HK-2 (cell line): Measurements from ENCODE around the gene MTHFD1L.

Source experiments
- DNase-seq: peaks from one replicate; pipeline ENCODE4 v3.0.0-alpha.2; 2018; ENCODE audit not compliant: unreplicated experiment

MTHFD1L gene

DNA sequence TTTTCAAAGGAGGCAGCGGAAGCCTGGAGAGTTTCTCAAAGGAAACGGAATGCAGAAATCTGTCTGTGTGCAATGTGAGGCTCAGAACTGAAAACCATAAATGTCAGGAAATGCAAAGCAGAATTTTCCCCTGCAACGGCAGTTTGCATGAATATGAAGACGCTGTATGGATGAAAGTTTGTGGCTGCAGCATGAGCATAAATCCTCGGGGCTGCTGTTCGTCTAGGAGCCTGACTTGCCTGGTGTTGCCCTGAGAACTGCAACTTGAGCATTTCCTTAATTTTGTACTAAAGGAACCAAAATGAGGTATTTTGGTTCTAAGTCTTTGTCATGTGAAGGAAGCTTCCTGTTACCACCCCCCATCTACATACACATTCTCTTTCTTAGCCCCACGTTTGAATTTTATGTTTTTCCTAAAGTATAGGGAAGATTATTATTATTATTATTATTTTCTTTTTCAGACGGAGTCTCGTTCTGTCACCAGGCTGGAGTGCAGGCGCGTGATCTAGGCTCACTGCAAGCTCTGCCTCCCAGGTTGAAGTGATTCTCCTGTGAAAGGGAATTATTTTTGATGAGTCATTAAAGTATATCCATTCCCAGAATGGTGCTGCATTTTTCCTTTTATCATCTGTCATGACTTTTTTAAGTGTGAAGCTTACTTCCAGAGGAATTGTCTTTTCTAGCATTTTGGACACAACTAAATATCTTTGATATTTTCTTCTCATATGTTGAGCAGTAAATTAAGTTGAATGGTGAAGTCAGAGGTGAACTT is 33.1 kb downstream of the MTHFD1L start:
- no peak for DNase-seq

- no peak for DNase-seq
These were observed 33.7 kb downstream of the MTHFD1L start for GRCh38 chr6:150899231-150899630.

GRCh38 chr6:150900049-150900448 is 34.5 kb downstream of the MTHFD1L start:
- no peak for DNase-seq

DNA sequence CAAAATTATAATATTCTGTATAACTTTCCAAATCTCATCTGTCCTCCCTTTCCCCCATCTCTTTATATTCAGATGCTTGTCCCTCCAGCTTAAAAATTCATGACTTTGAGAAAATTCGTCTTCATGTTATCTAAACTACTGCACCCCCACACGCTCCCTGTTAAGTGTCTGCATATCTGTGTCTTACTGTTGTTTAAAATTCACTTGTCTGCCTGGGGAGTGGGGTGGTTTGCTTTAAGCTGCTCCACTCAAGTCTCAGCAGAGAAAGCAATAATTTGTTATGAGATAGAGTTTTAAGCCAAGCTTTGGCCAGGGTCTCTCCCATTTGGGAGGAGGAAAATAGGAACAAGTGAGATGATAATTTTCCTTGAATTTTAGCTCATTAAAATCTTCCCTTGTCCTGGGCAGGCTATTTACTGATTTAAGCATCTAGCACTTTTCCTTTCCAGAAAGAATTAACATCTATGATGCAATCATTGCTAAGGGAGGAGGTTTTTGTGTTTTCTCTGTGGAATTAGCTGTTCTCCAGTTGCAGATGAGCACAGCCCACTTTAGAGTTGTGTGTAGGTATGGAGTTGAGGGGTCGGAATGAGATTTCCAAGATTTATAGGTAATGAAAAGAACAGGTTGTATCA is 36.8 kb downstream of the MTHFD1L start:
- DNase-seq: no peak

GRCh38 chr6:150905769-150906168 is 40.3 kb downstream of the MTHFD1L start:
- DNase-seq: no peak

GRCh38 chr6:150906641-150907326 is 41.3 kb downstream of the MTHFD1L start:
- no peak for DNase-seq

- no peak for DNase-seq
These were observed 41.9 kb downstream of the MTHFD1L start for GRCh38 chr6:150907383-150907782.

- DNase-seq: no peak
These were observed 43.4 kb downstream of the MTHFD1L start for GRCh38 chr6:150908901-150909300.

DNA sequence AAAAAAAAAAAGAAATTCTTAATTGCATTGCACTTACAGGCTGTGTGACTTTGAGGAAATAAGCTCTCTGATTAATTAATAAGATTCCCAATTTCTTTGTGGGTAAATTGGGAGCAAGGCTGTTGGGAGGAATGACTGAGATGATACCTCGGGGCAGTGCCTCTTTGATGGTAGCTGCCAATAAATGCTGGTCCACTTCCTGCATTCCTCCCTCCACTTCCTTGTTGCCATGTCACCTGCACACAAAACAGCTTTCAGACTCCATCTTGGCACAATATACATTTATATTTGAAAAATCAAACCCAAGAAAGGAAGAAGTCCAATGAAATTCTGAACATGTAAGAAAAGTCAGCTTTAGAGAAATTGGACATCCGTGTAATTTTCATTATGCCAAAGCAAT is 45.1 kb downstream of the MTHFD1L start:
- DNase-seq: no peak

DNA sequence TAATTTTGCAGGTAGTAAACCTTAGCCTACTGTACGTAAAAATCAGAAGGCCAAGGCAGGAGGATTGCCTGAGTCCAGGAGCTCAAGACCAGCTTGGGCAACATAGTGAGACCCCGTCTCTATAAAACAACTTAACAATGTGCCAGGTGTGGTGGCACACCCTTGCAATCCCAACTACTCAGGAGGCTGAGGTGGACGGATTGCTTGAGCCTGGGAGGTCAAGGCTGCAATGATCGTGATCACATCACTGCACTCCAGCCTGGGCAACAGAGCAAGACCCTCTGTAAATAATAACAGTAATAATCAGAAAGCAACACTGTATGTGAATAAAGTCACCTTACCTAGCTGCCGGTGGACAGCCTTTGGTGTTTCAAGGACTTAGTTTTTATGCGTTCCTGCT is 48.9 kb downstream of the MTHFD1L start:
- no peak for DNase-seq

DNA sequence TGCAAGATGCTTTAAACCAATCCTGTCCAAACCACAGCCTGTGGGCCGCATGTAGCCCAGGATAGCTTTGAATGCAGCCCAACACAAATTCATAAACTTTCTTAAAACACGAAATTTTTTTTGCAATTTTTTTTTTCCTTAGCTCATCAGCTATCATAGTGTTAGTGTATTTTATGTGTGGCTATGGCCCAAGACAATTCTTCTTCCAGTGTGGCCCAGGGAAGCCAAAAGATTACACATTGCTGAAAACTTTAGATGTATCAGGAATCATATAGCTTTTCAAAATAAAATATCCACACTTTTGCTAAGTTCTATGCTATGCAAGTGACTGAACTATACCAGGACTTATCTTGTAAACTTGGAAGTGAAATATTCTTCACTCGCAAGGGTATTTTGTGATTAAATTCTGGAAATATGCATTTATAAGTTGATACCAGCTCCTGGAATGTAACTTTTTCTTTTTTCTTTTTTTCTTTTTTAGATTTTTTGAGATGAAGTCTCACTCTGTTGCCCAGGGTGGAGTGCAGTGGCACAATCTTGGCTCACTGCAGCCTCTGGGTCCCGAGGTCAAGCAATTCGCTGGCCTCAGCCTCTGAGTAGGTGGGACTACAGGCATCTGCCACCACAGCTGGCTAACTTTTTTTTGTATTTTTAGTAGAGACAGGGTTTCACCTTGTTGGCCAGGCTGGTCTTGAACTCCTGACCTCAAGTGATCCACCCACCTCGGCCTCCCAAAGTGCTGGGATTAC is 49.8 kb downstream of the MTHFD1L start:
- DNase-seq: no peak

DNA sequence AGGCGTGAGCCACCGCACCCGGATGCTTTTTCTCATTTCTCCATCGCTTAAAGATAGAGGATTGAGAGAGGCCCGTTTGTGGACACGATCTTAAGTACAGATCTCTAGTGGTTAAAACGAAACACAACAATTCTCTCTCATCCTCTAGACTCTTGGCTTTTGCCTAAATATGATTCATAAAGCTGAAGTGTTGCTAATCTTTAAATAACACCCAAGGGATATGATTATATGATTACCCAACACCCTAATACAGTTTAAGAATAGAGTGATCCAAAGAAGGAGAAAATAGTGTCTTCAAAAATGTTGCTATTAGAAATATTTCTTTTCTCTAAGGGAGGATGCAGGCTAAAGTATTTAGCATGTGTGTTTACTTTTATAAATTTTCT is 50.4 kb downstream of the MTHFD1L start:
- no peak for DNase-seq

- no peak for DNase-seq
These were observed 54.4 kb downstream of the MTHFD1L start for GRCh38 chr6:150919938-150920337.

- DNase-seq: no peak
These were observed 56.6 kb downstream of the MTHFD1L start for GRCh38 chr6:150922137-150922536.

DNA sequence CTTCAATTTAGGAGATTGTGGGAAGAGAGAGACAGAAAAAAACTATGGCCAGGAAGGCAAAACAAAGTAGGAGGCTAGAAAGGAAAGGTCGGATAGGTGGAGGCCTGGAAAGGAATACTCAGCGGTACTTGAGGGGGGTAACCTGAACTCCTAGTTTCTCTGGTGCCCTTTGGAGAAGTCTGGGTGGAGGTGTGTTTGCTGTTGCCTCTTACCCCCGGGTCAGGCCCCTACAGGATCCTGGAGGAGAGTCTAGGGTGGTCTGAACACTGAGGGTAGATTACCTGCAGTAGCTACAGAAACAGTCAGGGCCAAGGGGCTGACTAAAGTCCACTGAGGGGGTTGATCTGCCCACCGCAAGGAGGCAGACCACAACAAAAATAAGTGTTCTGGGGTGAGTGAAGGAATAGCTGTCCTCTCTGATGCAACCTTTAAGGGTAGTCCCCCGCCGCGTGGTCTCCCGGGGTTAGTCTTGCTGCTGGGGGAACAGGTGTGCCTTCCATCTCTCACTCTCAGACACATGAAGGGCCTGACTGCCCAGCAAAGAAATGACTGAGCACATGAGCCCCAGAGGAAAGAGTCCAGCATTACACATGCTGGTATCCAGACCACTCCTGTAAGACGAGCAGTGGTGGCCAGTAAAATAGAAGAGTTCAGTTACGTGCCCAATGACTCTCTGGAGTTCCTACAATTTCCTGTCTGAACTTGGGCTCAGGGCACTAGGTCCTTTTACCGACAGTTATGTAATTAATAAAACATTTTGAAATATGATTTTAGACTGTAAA is 59.5 kb downstream of the MTHFD1L start:
- DNase-seq: no peak

- DNase-seq: no peak
These were observed 60.1 kb downstream of the MTHFD1L start for GRCh38 chr6:150925590-150925928.

DNA sequence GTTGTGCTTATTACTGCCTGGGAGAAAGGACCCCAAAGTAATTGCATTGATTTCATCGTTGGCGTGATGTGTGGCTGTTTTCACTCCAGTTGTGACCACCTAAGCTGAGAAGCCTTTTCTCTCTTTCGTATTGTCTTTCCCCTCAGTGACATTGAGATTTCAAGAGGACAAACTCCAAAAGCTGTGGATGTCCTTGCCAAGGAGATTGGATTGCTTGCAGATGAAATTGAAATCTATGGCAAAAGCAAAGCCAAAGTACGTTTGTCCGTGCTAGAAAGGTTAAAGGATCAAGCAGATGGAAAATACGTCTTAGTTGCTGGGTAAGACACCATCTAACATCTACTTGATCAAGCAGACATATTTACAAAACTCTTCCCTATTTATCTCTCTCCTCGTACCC is 60.5 kb downstream of the MTHFD1L start:
- no peak for DNase-seq

- no peak for DNase-seq
These were observed 63.4 kb downstream of the MTHFD1L start for GRCh38 chr6:150928882-150929281.

- DNase-seq: no peak
These were observed 63.9 kb downstream of the MTHFD1L start for GRCh38 chr6:150929416-150929815.

DNA sequence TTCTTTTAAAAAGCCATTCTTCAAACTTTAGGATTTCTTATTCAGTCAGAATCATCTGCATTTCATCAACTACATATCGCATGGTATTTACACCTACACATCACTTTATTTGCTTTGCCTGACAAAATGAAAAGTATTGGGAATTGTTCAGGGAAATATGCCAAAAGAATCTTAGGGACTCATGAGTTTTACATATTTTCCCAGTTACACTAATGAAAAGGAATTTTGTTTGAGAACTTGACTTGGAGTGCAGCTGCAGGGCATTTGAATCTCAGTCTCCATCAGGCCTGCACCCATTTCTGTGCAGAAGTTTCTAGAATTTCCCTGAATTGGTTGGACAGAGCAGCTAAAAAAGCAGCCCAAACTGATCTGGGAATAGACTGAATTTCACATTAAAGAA is 65.3 kb downstream of the MTHFD1L start:
- DNase-seq: no peak

DNA sequence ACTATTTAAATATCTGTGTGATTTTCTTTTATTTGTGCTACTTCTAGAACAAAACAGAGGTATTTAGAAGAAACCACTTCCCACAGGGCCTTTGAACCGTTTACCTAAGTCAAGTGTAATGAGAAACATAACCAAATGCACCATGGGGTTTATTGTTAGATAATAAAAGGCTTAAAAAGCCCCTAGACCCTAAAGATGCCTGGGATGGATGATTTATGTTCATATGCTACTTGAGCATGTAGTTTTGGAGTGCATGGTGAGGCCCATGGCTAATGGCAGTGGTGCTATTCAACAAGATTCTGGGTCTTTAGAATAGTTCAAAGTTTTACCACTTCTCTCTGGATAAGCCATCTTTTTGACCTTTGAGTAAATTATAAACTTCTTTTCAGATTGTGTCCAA is 65.9 kb downstream of the MTHFD1L start:
- DNase-seq: no peak

DNA sequence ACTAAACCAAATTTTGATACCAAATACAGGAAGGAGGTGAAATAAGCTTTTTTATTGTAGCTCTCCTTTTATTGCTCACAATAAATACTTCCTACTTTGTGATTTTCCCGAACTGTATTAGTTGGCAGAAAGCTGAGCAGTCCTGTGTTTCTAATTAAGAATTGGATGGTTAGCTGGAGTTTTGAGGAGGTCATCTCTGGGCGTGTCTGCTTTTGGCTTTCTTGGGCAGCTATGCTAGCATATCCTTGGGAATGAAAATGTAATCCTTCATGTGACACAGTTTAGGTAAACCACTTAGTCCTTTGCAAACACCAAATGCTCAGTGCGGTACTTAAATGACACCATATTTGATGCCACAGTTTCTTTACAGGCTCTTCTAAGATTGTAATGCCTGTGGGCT is 67.5 kb downstream of the MTHFD1L start:
- DNase-seq: no peak
